Stimulated activated CD8-positive, alpha-beta memory T cell treated with anti-CD3 and anti-CD28 coated beads, Interleukin-4, amount 100 ng/mL, for 4 hours (primary cell): ENCODE results near the gene RANBP2.

Source experiments
- DNase-seq, 2 donors: peaks; one replicate each; pipeline ENCODE4 v3.0.0-alpha.2; 2020; ENCODE audit warnings: low read depth in 2 of 2, low spot score in 1 of 2

Gene RANBP2

DNA sequence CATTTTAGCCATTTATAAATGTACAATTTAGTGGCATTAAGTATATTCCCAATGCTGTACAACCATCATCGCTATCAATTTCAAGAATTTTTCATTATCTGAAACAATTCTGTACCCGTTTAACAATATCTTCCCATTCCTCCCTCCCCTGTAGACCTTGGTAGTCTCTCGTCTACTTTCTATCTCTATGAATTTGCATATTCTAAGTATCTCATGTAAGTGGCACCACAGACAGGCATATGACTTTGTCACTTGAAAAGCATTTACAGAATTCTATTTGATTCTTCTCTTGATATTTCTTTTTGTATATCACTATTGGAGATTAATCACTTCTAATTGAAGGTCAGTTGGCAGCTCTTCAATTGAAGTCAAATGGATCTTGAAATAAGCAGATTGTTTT lies 115.3 kb downstream of the RANBP2 start:
- DNase-seq: no peak

GRCh38 chr2:108835040-108835439 lies 115.8 kb downstream of the RANBP2 start:
- no peak for DNase-seq
